K562 (cell line): Measurements from ENCODE around the gene PATE1. TPM values are rescaled to one million over a fixed set of nuclear protein-coding genes. Genes with fewer than 3 reads are reported as not detected.

Experiments used
- ATAC-seq: fragments of 200-7000 bp; cut with Tn5 transposase; 3 replicates; pipeline ENCODE4 v1.9.1; 2020; ENCODE audit warnings: moderate library complexity
- BruUV-seq: library from RNA; stranded (reverse); fragments of 400-500 nt; replicated peaks from 2 replicates; lab custom pipeline; 2021; lab: Mats Ljungman, UMichigan
- CTCF ChIA-PET: fragments of 300-600 bp; formaldehyde crosslinking; extraction: SDS; loops from one replicate; lab custom pipeline; 2021; ENCODE audit warnings: low intra/inter-chr PET ratio; lab: Yijun Ruan, JAX
- POLR2A ChIA-PET: fragments of 300-600, 350-650 bp; sonication (Branson Sonifier 250); formaldehyde crosslinking; extraction: SDS; loops from one replicate; lab custom pipeline; 2021; ENCODE audit warnings: antibody characterized with exemption, inconsistent platforms; lab: Yijun Ruan, JAX
- DNase-seq, 4 experiments: peaks; one replicate each; pipeline versions ENCODE4 v3.0.0 to v3.0.0-alpha.2; 2011 to 2018; ENCODE audit warnings: low spot score in 3 of 4, mixed read lengths in 3 of 4; ENCODE audit errors: extremely low read depth in 1 of 4
- FAIRE-seq: peaks from 2 replicates; lab custom pipeline; 2011; peaks lifted over from hg19 to GRCh38; lab: Jason Lieb, UNC
- H2AFZ ChIP-seq: 2 replicates; pipeline ENCODE4 v1.6.0; 2011; ENCODE audit warnings: low read depth, low read length, control low read depth, inconsistent platforms
- H3K27ac ChIP-seq: fragments of 200-600 bp; 3 replicates; pipeline ENCODE4 v1.8.0; 2011; ENCODE audit warnings: low read depth, mild to moderate bottlenecking, control low read depth, inconsistent platforms, low read length, moderate library complexity, mixed read lengths; ENCODE audit errors: extremely low read depth
- H3K27me3 ChIP-seq, 2 experiments: fragments of 300-600 bp in 1 of 2; 2 replicates in 1 of 2; 3 replicates in 1 of 2; pipeline versions ENCODE4 v1.6.0 to v1.8.0; 2011; ENCODE audit warnings: inconsistent platforms in 2 of 2, low read length in 2 of 2, mild to moderate bottlenecking in 1 of 2, mixed read lengths in 1 of 2, moderate library complexity in 1 of 2; ENCODE audit not compliant: control insufficient read depth in 2 of 2, insufficient read depth in 2 of 2
- H3K36me3 ChIP-seq: fragments of 300-600 bp; 3 replicates; pipeline ENCODE4 v1.8.0; 2011; ENCODE audit warnings: mild to moderate bottlenecking, low read length, inconsistent platforms; ENCODE audit not compliant: control insufficient read depth, insufficient read depth
- H3K4me1 ChIP-seq, 2 experiments: fragments of 200-600 bp in 1 of 2; replicated peaks in 1 of 2; 2 replicates in 1 of 2; 3 replicates in 1 of 2; pipeline versions ENCODE4 v1.5.1 to v1.8.0; 2011; ENCODE audit warnings: inconsistent platforms in 2 of 2, low read length in 2 of 2, mild to moderate bottlenecking in 1 of 2, mixed read lengths in 1 of 2, moderate library complexity in 1 of 2; ENCODE audit not compliant: control insufficient read depth in 2 of 2, insufficient read depth in 2 of 2
- H3K4me2 ChIP-seq: 2 replicates; pipeline ENCODE4 v1.6.1; 2011; ENCODE audit warnings: low read length, control low read depth, inconsistent platforms, mixed read lengths; ENCODE audit not compliant: insufficient read depth
- H3K4me3 ChIP-seq: fragments of 200-600 bp; sonication (generic), shearing (Covaris generic); 2 replicates; pipeline ENCODE4 v1.5.1; 2016; ENCODE audit warnings: control low read depth, inconsistent platforms
- H3K79me2 ChIP-seq: fragments of 200-600 bp; 3 replicates; pipeline ENCODE4 v1.8.0; 2011; ENCODE audit warnings: low read length, inconsistent platforms; ENCODE audit not compliant: control insufficient read depth, insufficient read depth
- H3K9ac ChIP-seq, 2 experiments: 2 replicates each; pipeline versions ENCODE4 v1.6.0 to v1.6.1; 2011; ENCODE audit warnings: low read depth in 2 of 2, low read length in 2 of 2, control low read depth in 1 of 2, inconsistent platforms in 1 of 2, mild to moderate bottlenecking in 1 of 2, mixed read lengths in 1 of 2; ENCODE audit not compliant: insufficient read depth in 1 of 2
- H3K9me1 ChIP-seq: one replicate; pipeline ENCODE4 v1.6.0; 2011; ENCODE audit warnings: inconsistent platforms, mild to moderate bottlenecking, low read length, moderate library complexity; ENCODE audit not compliant: control insufficient read depth, insufficient read depth
- H3K9me3 ChIP-seq: replicated peaks from 2 replicates; pipeline ENCODE4 v1.5.1; 2011; ENCODE audit warnings: low read depth, low read length, inconsistent platforms; ENCODE audit not compliant: control insufficient read depth, insufficient read depth
- H4K20me1 ChIP-seq: replicated peaks from 2 replicates; pipeline ENCODE4 v1.6.1; 2011; ENCODE audit warnings: low read length, inconsistent platforms, mixed read lengths; ENCODE audit not compliant: control insufficient read depth, insufficient read depth
- ESRRA ChIP-seq: fragments of 450-650 bp; IDR thresholded peaks from 2 replicates; pipeline ENCODE4 v1.6.1; 2014; ENCODE audit warnings: low read depth, mild to moderate bottlenecking, moderate library complexity, borderline replicate concordance
- FOXJ2 ChIP-seq: fragments of 200-800 bp; sonication (Bioruptor generic); IDR thresholded peaks from 2 replicates; pipeline ENCODE4 v1.6.1; 2016; ENCODE audit warnings: missing genetic modification characterization, missing compliant biosample characterization
- FOXJ3 ChIP-seq: sonication (generic); formaldehyde crosslinking; IDR thresholded peaks from 2 replicates; pipeline ENCODE4 v1.4.0; 2020; ENCODE audit warnings: mild to moderate bottlenecking, missing genetic modification reagents
- ILK ChIP-seq: fragments of 450-650 bp; IDR thresholded peaks from 2 replicates; pipeline ENCODE4 v1.6.1; 2016; ENCODE audit warnings: missing genetic modification characterization, low read depth, mild to moderate bottlenecking, missing compliant biosample characterization, moderate library complexity, borderline replicate concordance
- MECOM ChIP-seq: fragments of 250-450 bp; sonication (Bioruptor Pico); IDR thresholded peaks from 2 replicates; pipeline ENCODE4 v1.8.0; 2022; ENCODE audit warnings: inconsistent platforms
- NFATC3 ChIP-seq: fragments of 450-650 bp; IDR thresholded peaks from 2 replicates; pipeline ENCODE4 v1.6.1; 2017; ENCODE audit warnings: mild to moderate bottlenecking
- PRPF4 ChIP-seq: fragments of 200-400 bp; formaldehyde crosslinking; IDR thresholded peaks from one replicate; pipeline ENCODE4 v1.6.1; 2017; ENCODE audit warnings: low read length, low read depth, mild to moderate bottlenecking; ENCODE audit not compliant: insufficient read depth, poor library complexity, severe bottlenecking
- U2AF2 ChIP-seq: fragments of 200-400 bp; formaldehyde crosslinking; optimal IDR thresholded peaks from 2 replicates; pipeline ENCODE3; 2017; ENCODE audit warnings: low read depth, mild to moderate bottlenecking, low read length
- ZHX1 ChIP-seq: fragments of 150-350 bp; conservative IDR thresholded peaks from 2 replicates; pipeline ENCODE4 v1.6.1; 2014; ENCODE audit warnings: low read length
- ZNF197 ChIP-seq: fragments of 200-800 bp; sonication (Bioruptor generic); IDR thresholded peaks from 2 replicates; pipeline ENCODE4 v1.6.1; 2016; ENCODE audit warnings: low read depth, missing genetic modification characterization, missing compliant biosample characterization
- WGBS: fragments of 100-300 bp; shearing (Covaris generic); methylation state at CpG from one replicate; pipeline ENCODE4 v1.1.6; 2016; ENCODE audit warnings: low coverage, mixed read lengths; ENCODE audit not compliant: insufficient coverage; ENCODE audit errors: missing lambda C conversion rate; 5-methylcytosine and 5-hydroxymethylcytosine counted together
- in situ Hi-C: fragments of 300-500 bp; cut with MboI; formaldehyde crosslinking; loops from 4 replicates; pipeline ENCODE4 v1.15.0; 2018; ENCODE audit warnings: inconsistent platforms, mixed read lengths
- intact Hi-C: fragments of 100-400 bp; cut with micrococcal nuclease; formaldehyde crosslinking; loops from 2 replicates; pipeline ENCODE4 v1.14.2; 2022
- polyA plus RNA-seq, 8 experiments: library from polyadenylated mRNA; depleted of rRNA in 4 of 8; stranded (reverse) in 5 of 8; unstranded in 3 of 8; fragments of >200 nt; fragmentation: Nextera tagmentation in 2 of 8; fragmentation: Illumina TruSeq in 1 of 8; extraction: Ambion mirVana in 2 of 8; extraction: Trizol in 1 of 8; gene quantifications; 2 replicates each; pipeline versions ENCODE4 v1.2.1 to v1.2.3, GENCODE V29; 2011 to 2014; ENCODE audit warnings: inconsistent platforms in 1 of 8, missing spikeins in 1 of 8
- total RNA-seq, 7 experiments: library from RNA; depleted of rRNA in 6 of 7; stranded (reverse); fragments of >200 nt in 6 of 7; fragmentation: Illumina TruSeq in 2 of 7; extraction: Trizol in 2 of 7; gene quantifications; 2 replicates each; pipeline versions ENCODE4 v1.2.1 to v1.2.3, GENCODE V29; 2011 to 2021; ENCODE audit warnings: low replicate concordance in 1 of 7

The PATE1 gene
- total and polyA plus RNA-seq, 9 of the 15 experiments (the other 6 are each of a cell fraction or from before 2014, with no cell fraction given), result not detected

DNA sequence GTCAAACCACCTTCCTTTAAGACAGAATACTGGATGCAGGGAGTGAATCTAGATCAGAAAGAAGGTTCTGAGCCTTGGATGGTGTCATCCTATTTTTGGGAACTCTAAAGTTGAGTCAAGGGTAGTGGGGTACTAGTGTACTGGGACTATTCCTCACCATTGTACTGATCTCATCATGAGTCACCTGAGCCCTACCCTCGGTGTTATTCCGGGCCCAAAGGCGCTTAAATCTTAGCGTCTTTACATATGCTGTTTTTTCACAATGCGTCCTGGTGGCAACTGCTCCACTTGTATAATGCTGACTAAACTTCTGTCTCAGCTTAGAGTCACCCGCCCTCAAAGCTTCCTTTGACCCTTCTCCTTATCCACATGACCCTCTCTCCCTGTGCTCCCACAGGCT, 25.3 kb upstream of the PATE1 start:
- ATAC-seq, result no peak
- POLR2A ChIA-PET, result no interaction called here
- intact Hi-C loops, result loop anchor here (10.0 kb wide), 1 partner anchor 166 kb away; no protein-coding TSS in a partner anchor
- Histone ChIP-seq H3K27ac (no peak overlapping the region), H3K9me3 (no peaks in the 10 kb centered on the region), H3K9me1 (no peaks in the 10 kb centered on the region), H3K36me3 (no peaks in the 10 kb centered on the region), H3K4me2 (no peak overlapping the region), H3K4me3 (no peak overlapping the region), H3K27me3 (peaks cover 7 to 22% of the 10 kb centered on the region in 2 experiments; a peak in 4 of 5 replicates)
- no peak for TF ChIP-seq ZHX1
- TF ChIP-seq PRPF4, result no peak
- TF ChIP-seq FOXJ3 (CRISPR knock-in tag), result no peak
- no peak for TF ChIP-seq ESRRA
- TF ChIP-seq MECOM, result no peak
- TF ChIP-seq NFATC3, result no peak
- TF ChIP-seq ILK (tag), result no peak
- no peak for TF ChIP-seq FOXJ2 (tag)
- no peak for TF ChIP-seq ZNF197 (CRISPR knock-in tag)
- no peak for TF ChIP-seq U2AF2
- TF ChIP-seq, all 486 proteins: peak for 0
- DNase-seq (no peak), FAIRE-seq (no peak)
- in situ Hi-C loops, result no loop called here
- Histone ChIP-seq H3K4me1 (no peaks in the 10 kb centered on the region), H3K79me2 (no peaks in the 10 kb centered on the region), H4K20me1 (no peaks in the 10 kb centered on the region), H2AFZ (no peak overlapping the region), H3K9ac (no peak overlapping the region)
- no TSS peak for BruUV-seq
- 1% methylated on average over 6 of the region's 6 CpGs for WGBS
- CTCF ChIA-PET, result no interaction called here
